HepG2 (cell line): ENCODE results near the gene AP4M1.

Experiments
- AKNA ChIP-seq: sonication (generic); formaldehyde crosslinking; IDR thresholded peaks from 2 replicates; pipeline ENCODE4 v1.4.0; 2020; ENCODE audit warnings: missing genetic modification reagents, borderline replicate concordance
- ATF5 ChIP-seq: sonication (generic); formaldehyde crosslinking; IDR thresholded peaks from 2 replicates; pipeline ENCODE4 v1.4.0; 2020; ENCODE audit warnings: mild to moderate bottlenecking, low read depth, missing genetic modification reagents
- BRF2 ChIP-seq: sonication (generic); formaldehyde crosslinking; IDR thresholded peaks from 2 replicates; pipeline ENCODE4 v1.8.1; 2022; ENCODE audit warnings: mild to moderate bottlenecking, missing genetic modification reagents
- CEBPB ChIP-seq: IDR thresholded peaks from 2 replicates; pipeline ENCODE4 v1.6.1; 2011; ENCODE audit warnings: low read depth, low read length, improper control_type of control experiment, borderline replicate concordance
- EP300 ChIP-seq, 3 experiments: sonication (generic) in 1 of 3; formaldehyde crosslinking in 1 of 3; IDR thresholded peaks; 2 replicates each; pipeline versions ENCODE4 v1.5.1 to v1.6.1; 2011 to 2020; ENCODE audit warnings: low read depth in 2 of 3, low read length in 2 of 3, borderline replicate concordance in 1 of 3, improper control_type of control experiment in 1 of 3, mild to moderate bottlenecking in 1 of 3, missing genetic modification reagents in 1 of 3, moderate library complexity in 1 of 3
- HNF4G ChIP-seq, 2 experiments: sonication (generic) in 1 of 2; formaldehyde crosslinking in 1 of 2; IDR thresholded peaks; 2 replicates each; pipeline versions ENCODE4 v1.4.0 to v1.6.1; 2011 to 2020; ENCODE audit warnings: borderline replicate concordance in 2 of 2, low read depth in 2 of 2, mild to moderate bottlenecking in 2 of 2, low read length in 1 of 2, missing genetic modification reagents in 1 of 2, moderate library complexity in 1 of 2
- MAX ChIP-seq: IDR thresholded peaks from 2 replicates; pipeline ENCODE4 v1.6.1; 2012; ENCODE audit warnings: inconsistent platforms
- RAD21 ChIP-seq: fragments of 450-650 bp; formaldehyde crosslinking; IDR thresholded peaks from 2 replicates; pipeline ENCODE4 v1.5.0; 2020; ENCODE audit warnings: mild to moderate bottlenecking
- REST ChIP-seq, 2 experiments: IDR thresholded peaks; 2 replicates each; pipeline ENCODE4 v1.6.1; 2011 to 2012; ENCODE audit warnings: low read length in 2 of 2, borderline replicate concordance in 1 of 2, low read depth in 1 of 2, mild to moderate bottlenecking in 1 of 2, moderate library complexity in 1 of 2
- RFX5 ChIP-seq: IDR thresholded peaks from 2 replicates; pipeline ENCODE4 v1.6.1; 2011; ENCODE audit warnings: low read depth, low read length, improper control_type of control experiment
- RNF2 ChIP-seq: fragments of 450-650 bp; conservative IDR thresholded peaks from 2 replicates; pipeline ENCODE4 v1.6.1; 2016; ENCODE audit warnings: low read depth
- SMAD9 ChIP-seq: sonication (generic); formaldehyde crosslinking; IDR thresholded peaks from 2 replicates; pipeline ENCODE4 v1.5.1; 2020; ENCODE audit warnings: mild to moderate bottlenecking, missing genetic modification reagents
- USF2 ChIP-seq, 2 experiments: sonication (generic) in 1 of 2; formaldehyde crosslinking in 1 of 2; IDR thresholded peaks; 2 replicates each; pipeline versions ENCODE4 v1.5.1 to v1.6.1; 2011 to 2020; ENCODE audit warnings: borderline replicate concordance in 1 of 2, low read depth in 1 of 2, low read length in 1 of 2, mild to moderate bottlenecking in 1 of 2, missing genetic modification reagents in 1 of 2, moderate library complexity in 1 of 2
- ZNF670 ChIP-seq: sonication (generic); formaldehyde crosslinking; IDR thresholded peaks from 2 replicates; pipeline ENCODE4 v1.8.0; 2022; ENCODE audit warnings: mild to moderate bottlenecking, missing genetic modification reagents, borderline replicate concordance

GRCh38 chr7:100089458-100090196 is 11.8 kb upstream of the AP4M1 start:
- TF ChIP-seq AKNA, result no peak
- TF ChIP-seq ATF5 (CRISPR knock-in tag), result no peak
- no peak for TF ChIP-seq MAX
- no peak for TF ChIP-seq EP300 (IDR thresholded peaks at IDR 0.05; ENCODE audit: low read depth in 2 of 2, low read length in 2 of 2)
- TF ChIP-seq EP300 (CRISPR knock-in tag; IDR thresholded peaks at IDR 0.05; ENCODE audit: borderline replicate concordance), result no peak
- no peak for TF ChIP-seq RFX5
- no peak for TF ChIP-seq SMAD9 (CRISPR knock-in tag)
- TF ChIP-seq CEBPB, result no peak
- no peak for TF ChIP-seq RNF2
- TF ChIP-seq RAD21 (CRISPR knock-in tag), result no peak
- no peak for TF ChIP-seq ZNF670 (CRISPR knock-in tag)
- TF ChIP-seq BRF2 (CRISPR knock-in tag), result no peak
- no peak for TF ChIP-seq REST (IDR thresholded peaks at IDR 0.05; ENCODE audit: borderline replicate concordance in 1 of 2, low read depth in 1 of 2, low read length in 2 of 2)
- no peak for TF ChIP-seq USF2 (IDR thresholded peaks at IDR 0.05; ENCODE audit: low read depth, low read length)
- TF ChIP-seq USF2 (CRISPR knock-in tag; IDR thresholded peaks at IDR 0.05; ENCODE audit: borderline replicate concordance), result no peak
- no peak for TF ChIP-seq HNF4G (IDR thresholded peaks at IDR 0.05; ENCODE audit: borderline replicate concordance, low read depth, low read length)
- no peak for TF ChIP-seq HNF4G (CRISPR knock-in tag; IDR thresholded peaks at IDR 0.05; ENCODE audit: borderline replicate concordance, low read depth)
